HepG2 (cell line): ENCODE data around the gene TTLL11. TPM values are rescaled to one million over a fixed set of nuclear protein-coding genes. Genes with fewer than 3 reads are reported as not detected.

Experiments used
- ATAC-seq: fragments of 200-7000 bp; cut with Tn5 transposase; 3 replicates; pipeline ENCODE4 v1.9.1; 2020; ENCODE audit warnings: mild to moderate bottlenecking, moderate library complexity
- BruUV-seq: library from RNA; stranded (reverse); fragments of 400-500 nt; replicated peaks from 2 replicates; lab custom pipeline; 2021; lab: Mats Ljungman, UMichigan
- CTCF ChIA-PET: fragments of 300-600 bp; formaldehyde crosslinking; extraction: SDS; loops from one replicate; lab custom pipeline; 2021; ENCODE audit warnings: low total read pairs, inconsistent platforms, low intra/inter-chr PET ratio; lab: Yijun Ruan, JAX
- POLR2A ChIA-PET: fragments of 350-600 bp; sonication (Branson Sonifier 250); formaldehyde crosslinking; loops from one replicate; lab custom pipeline; 2020; ENCODE audit warnings: antibody characterized with exemption, inconsistent platforms; lab: Yijun Ruan, JAX
- DNase-seq: peaks from one replicate; pipeline ENCODE4 v3.0.0-alpha.2; 2015; ENCODE audit warnings: low spot score
- FAIRE-seq: peaks from 3 replicates; lab custom pipeline; 2011; peaks lifted over from hg19 to GRCh38; lab: Jason Lieb, UNC
- H2AFZ ChIP-seq: one replicate; pipeline ENCODE4 v1.6.1; 2011; ENCODE audit warnings: low read length, inconsistent platforms
- H3K27ac ChIP-seq: fragments of 300-600 bp; 3 replicates; pipeline ENCODE4 v1.8.0; 2011; ENCODE audit warnings: mixed run types, mild to moderate bottlenecking, mixed read lengths, low read length, inconsistent platforms; ENCODE audit not compliant: insufficient read depth; ENCODE audit errors: extremely low read length
- H3K27me3 ChIP-seq, 2 experiments: fragments of 200-600 bp in 1 of 2; 2 replicates in 1 of 2; 3 replicates in 1 of 2; pipeline versions ENCODE4 v1.6.0 to v1.8.0; 2011; ENCODE audit warnings: low read length in 2 of 2, mild to moderate bottlenecking in 2 of 2, moderate library complexity in 2 of 2, inconsistent platforms in 1 of 2; ENCODE audit not compliant: insufficient read depth in 2 of 2, control insufficient read depth in 1 of 2
- H3K36me3 ChIP-seq, 2 experiments: fragments of 200-600 bp in 1 of 2; replicated peaks in 1 of 2; 2 replicates in 1 of 2; 3 replicates in 1 of 2; pipeline versions ENCODE4 v1.5.1 to v1.8.0; 2011; ENCODE audit warnings: low read length in 2 of 2, inconsistent platforms in 1 of 2; ENCODE audit not compliant: insufficient read depth in 2 of 2, control insufficient read depth in 1 of 2
- H3K4me1 ChIP-seq: 2 replicates; pipeline ENCODE4 v1.5.1; 2012; ENCODE audit warnings: low read length, inconsistent platforms; ENCODE audit not compliant: insufficient read depth
- H3K4me2 ChIP-seq: 2 replicates; pipeline ENCODE4 v1.6.0; 2011; ENCODE audit warnings: low read depth, low read length, inconsistent platforms
- H3K4me3 ChIP-seq, 3 experiments: fragments of 200-600 bp in 1 of 3; sonication (generic), shearing (Covaris generic) in 1 of 3; replicated peaks in 1 of 3; 2 replicates each; pipeline ENCODE4 v1.5.1; 2011 to 2016; ENCODE audit warnings: low read length in 3 of 3, inconsistent platforms in 2 of 3, low read depth in 2 of 3, mild to moderate bottlenecking in 2 of 3, control low read depth in 1 of 3, mixed read lengths in 1 of 3; ENCODE audit not compliant: insufficient read depth in 1 of 3
- H3K79me2 ChIP-seq: one replicate; pipeline ENCODE4 v1.6.1; 2011; ENCODE audit warnings: low read length, inconsistent platforms; ENCODE audit not compliant: insufficient read depth
- H3K9ac ChIP-seq: 2 replicates; pipeline ENCODE4 v1.6.0; 2011; ENCODE audit warnings: mild to moderate bottlenecking, low read depth, low read length, inconsistent platforms; ENCODE audit not compliant: insufficient read depth
- H3K9me3 ChIP-seq: 2 replicates; pipeline ENCODE4 v1.5.1; 2012; ENCODE audit warnings: mild to moderate bottlenecking, low read length
- H4K20me1 ChIP-seq: 2 replicates; pipeline ENCODE4 v1.6.0; 2011; ENCODE audit warnings: inconsistent platforms, mild to moderate bottlenecking, low read length, moderate library complexity; ENCODE audit not compliant: insufficient read depth
- BORCS8-MEF2B ChIP-seq: sonication (generic); formaldehyde crosslinking; IDR thresholded peaks from 2 replicates; pipeline ENCODE4 v1.8.0; 2022; ENCODE audit warnings: mild to moderate bottlenecking, missing genetic modification reagents
- CCDC6 ChIP-seq: sonication (generic); formaldehyde crosslinking; IDR thresholded peaks from 2 replicates; pipeline ENCODE4 v1.8.1; 2022; ENCODE audit warnings: mild to moderate bottlenecking, missing genetic modification reagents, moderate library complexity
- HNF4A ChIP-seq: sonication (generic); formaldehyde crosslinking; IDR thresholded peaks from 2 replicates; pipeline ENCODE4 v1.4.0; 2020; ENCODE audit warnings: missing genetic modification reagents
- KLF6 ChIP-seq: IDR thresholded peaks from 2 replicates; pipeline ENCODE4 v1.8.0; 2016; ENCODE audit warnings: missing biosample characterization, missing genetic modification reagents
- KLF9 ChIP-seq: IDR thresholded peaks from 2 replicates; pipeline ENCODE4 v1.6.1; 2016; ENCODE audit warnings: low read depth
- PHF5A ChIP-seq: IDR thresholded peaks from one replicate; pipeline ENCODE4 v1.6.1; 2018; ENCODE audit warnings: low read depth, missing genetic modification reagents; ENCODE audit not compliant: unreplicated experiment
- SRSF1 ChIP-seq: fragments of 200-400 bp; formaldehyde crosslinking; optimal IDR thresholded peaks from 2 replicates; pipeline ENCODE3; 2017; ENCODE audit warnings: mild to moderate bottlenecking, low read depth, low read length, moderate library complexity
- XBP1 ChIP-seq: sonication (generic); formaldehyde crosslinking; IDR thresholded peaks from 2 replicates; pipeline ENCODE4 v1.5.0; 2020; ENCODE audit warnings: missing genetic modification reagents
- ZMYM3 ChIP-seq: sonication (generic); formaldehyde crosslinking; IDR thresholded peaks from 2 replicates; pipeline ENCODE4 v1.5.1; 2020; ENCODE audit warnings: mild to moderate bottlenecking, missing genetic modification reagents
- ZNF264 ChIP-seq: sonication (generic); formaldehyde crosslinking; IDR thresholded peaks from 2 replicates; pipeline ENCODE4 v1.4.0; 2020; ENCODE audit warnings: missing genetic modification reagents
- ZNF883 ChIP-seq: sonication (generic); formaldehyde crosslinking; IDR thresholded peaks from 2 replicates; pipeline ENCODE4 v1.5.1; 2020; ENCODE audit warnings: mild to moderate bottlenecking, missing genetic modification reagents; ENCODE audit errors: not compliant biosample characterization
- ZSCAN9 ChIP-seq: IDR thresholded peaks from 2 replicates; pipeline ENCODE4 v1.6.1; 2016; ENCODE audit warnings: borderline replicate concordance
- WGBS: methylation state at CpG from one replicate; pipeline ENCODE4 v1.1.6; 2017; ENCODE audit warnings: low lambda C conversion rate; 5-methylcytosine and 5-hydroxymethylcytosine counted together
- in situ Hi-C: cut with HindIII; loops from 2 replicates; pipeline ENCODE4 v1.10.0; 2017; ENCODE audit warnings: low pct_unique_long_range_greater_than_20kb; ENCODE audit not compliant: extremely low pct_ligation_motif_present
- intact Hi-C: fragments of 100-400 bp; cut with micrococcal nuclease; formaldehyde crosslinking; loops from one replicate; pipeline ENCODE4 v1.10.0; 2022; ENCODE audit not compliant: unreplicated experiment
- polyA plus RNA-seq, 8 experiments: library from polyadenylated mRNA; depleted of rRNA in 3 of 8; stranded (reverse) in 7 of 8; unstranded in 1 of 8; fragments of >200 nt; fragmentation: Illumina TruSeq in 4 of 8; extraction: Trizol in 4 of 8; gene quantifications; 2 replicates each; pipeline versions ENCODE4 v1.2.1 to v1.2.3, GENCODE V29; 2011 to 2016; ENCODE audit warnings: low read depth in 4 of 8, missing spikeins in 1 of 8, mixed read lengths in 1 of 8; ENCODE audit not compliant: insufficient read depth in 1 of 8
- total RNA-seq, 5 experiments: library from RNA; depleted of rRNA; stranded (reverse); fragments of >200 nt; fragmentation: Illumina TruSeq; extraction: Trizol; gene quantifications; 2 replicates each; pipeline ENCODE4 v1.2.3, GENCODE V29; 2016; ENCODE audit warnings: low read depth in 1 of 5
- TF ChIP-seq, protein P1 (sequence below): sonication (generic); formaldehyde crosslinking; IDR thresholded peaks from 2 replicates; pipeline ENCODE4 v1.4.0; 2020; ENCODE audit warnings: mild to moderate bottlenecking, missing genetic modification reagents, borderline replicate concordance
- TF ChIP-seq, protein P2 (sequence below): sonication (generic); formaldehyde crosslinking; IDR thresholded peaks from 2 replicates; pipeline ENCODE4 v1.5.0; 2020; ENCODE audit warnings: missing genetic modification reagents
- TF ChIP-seq, protein P3 (sequence below): sonication (generic); formaldehyde crosslinking; IDR thresholded peaks from 2 replicates; pipeline ENCODE4 v1.9.0; 2021; ENCODE audit warnings: missing genetic modification reagents, mild to moderate bottlenecking, borderline replicate concordance
- TF ChIP-seq, protein P4 (sequence below): sonication (generic); formaldehyde crosslinking; IDR thresholded peaks from 2 replicates; pipeline ENCODE4 v1.5.0; 2020; ENCODE audit warnings: missing genetic modification reagents, mild to moderate bottlenecking, borderline replicate concordance
- TF ChIP-seq, protein P5 (sequence below): sonication (generic); formaldehyde crosslinking; IDR thresholded peaks from 2 replicates; pipeline ENCODE4 v1.4.0; 2020; ENCODE audit warnings: missing genetic modification reagents

The TTLL11 gene
- total and polyA plus RNA-seq, 2 of the 13 experiments (the other 11 are each of a cell fraction or from before 2014, with no cell fraction given) = 4.5 to 5.2 TPM

DNA sequence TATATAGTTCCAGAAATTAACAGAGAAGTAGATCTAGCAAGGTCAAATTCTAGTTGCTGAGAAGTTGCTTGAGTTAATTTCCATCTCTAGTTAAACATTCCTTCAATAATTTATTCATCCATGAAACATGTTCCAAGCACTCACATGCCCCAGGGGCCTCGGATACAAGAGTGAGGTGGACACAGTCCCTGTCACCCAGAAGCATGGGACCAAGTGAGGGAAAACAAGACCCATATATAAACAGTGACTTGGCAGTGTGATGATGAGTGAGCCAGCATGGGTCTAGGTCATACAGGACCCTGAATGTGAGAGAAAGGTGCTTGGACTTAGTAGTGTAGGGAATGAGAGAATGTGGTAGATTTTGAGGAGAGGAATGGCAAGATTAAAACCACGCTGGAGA is 216.9 kb downstream of the TTLL11 start:
- FAIRE-seq = no peak
- ChIA-PET CTCF (no interaction called here), POLR2A (no interaction called here)
- no peaks in the 10 kb centered on the region for H3K36me3 ChIP-seq
- peaks cover 4 to 41% of the 10 kb centered on the region in 2 experiments; a peak in 3 of 5 replicates for H3K27me3 ChIP-seq
- no peak overlapping the region for H3K27ac ChIP-seq
- no peak overlapping the region for H3K9ac ChIP-seq
- no TSS peak for BruUV-seq
- no peak for DNase-seq
- no peak overlapping the region for H3K4me3 ChIP-seq
- no peaks in the 10 kb centered on the region for H3K9me3 ChIP-seq
- intact Hi-C loops (no loop called here), in situ Hi-C loops (no loop called here)
- 2% methylated on average over 2 of the region's 2 CpGs for WGBS
- no peak overlapping the region for H2AFZ ChIP-seq
- H3K4me2 ChIP-seq = no peak overlapping the region
- no peak for ATAC-seq
- no peaks in the 10 kb centered on the region for H3K4me1 ChIP-seq
- no peaks in the 10 kb centered on the region for H3K79me2 ChIP-seq
- H4K20me1 ChIP-seq = no peaks in the 10 kb centered on the region
- TF ChIP-seq PHF5A (CRISPR knock-in tag) = no peak
- TF ChIP-seq ZNF264 (CRISPR knock-in tag) = no peak
- no peak for TF ChIP-seq KLF6 (CRISPR knock-in tag)
- no peak for TF ChIP-seq ZMYM3
- TF ChIP-seq, protein P1, sequence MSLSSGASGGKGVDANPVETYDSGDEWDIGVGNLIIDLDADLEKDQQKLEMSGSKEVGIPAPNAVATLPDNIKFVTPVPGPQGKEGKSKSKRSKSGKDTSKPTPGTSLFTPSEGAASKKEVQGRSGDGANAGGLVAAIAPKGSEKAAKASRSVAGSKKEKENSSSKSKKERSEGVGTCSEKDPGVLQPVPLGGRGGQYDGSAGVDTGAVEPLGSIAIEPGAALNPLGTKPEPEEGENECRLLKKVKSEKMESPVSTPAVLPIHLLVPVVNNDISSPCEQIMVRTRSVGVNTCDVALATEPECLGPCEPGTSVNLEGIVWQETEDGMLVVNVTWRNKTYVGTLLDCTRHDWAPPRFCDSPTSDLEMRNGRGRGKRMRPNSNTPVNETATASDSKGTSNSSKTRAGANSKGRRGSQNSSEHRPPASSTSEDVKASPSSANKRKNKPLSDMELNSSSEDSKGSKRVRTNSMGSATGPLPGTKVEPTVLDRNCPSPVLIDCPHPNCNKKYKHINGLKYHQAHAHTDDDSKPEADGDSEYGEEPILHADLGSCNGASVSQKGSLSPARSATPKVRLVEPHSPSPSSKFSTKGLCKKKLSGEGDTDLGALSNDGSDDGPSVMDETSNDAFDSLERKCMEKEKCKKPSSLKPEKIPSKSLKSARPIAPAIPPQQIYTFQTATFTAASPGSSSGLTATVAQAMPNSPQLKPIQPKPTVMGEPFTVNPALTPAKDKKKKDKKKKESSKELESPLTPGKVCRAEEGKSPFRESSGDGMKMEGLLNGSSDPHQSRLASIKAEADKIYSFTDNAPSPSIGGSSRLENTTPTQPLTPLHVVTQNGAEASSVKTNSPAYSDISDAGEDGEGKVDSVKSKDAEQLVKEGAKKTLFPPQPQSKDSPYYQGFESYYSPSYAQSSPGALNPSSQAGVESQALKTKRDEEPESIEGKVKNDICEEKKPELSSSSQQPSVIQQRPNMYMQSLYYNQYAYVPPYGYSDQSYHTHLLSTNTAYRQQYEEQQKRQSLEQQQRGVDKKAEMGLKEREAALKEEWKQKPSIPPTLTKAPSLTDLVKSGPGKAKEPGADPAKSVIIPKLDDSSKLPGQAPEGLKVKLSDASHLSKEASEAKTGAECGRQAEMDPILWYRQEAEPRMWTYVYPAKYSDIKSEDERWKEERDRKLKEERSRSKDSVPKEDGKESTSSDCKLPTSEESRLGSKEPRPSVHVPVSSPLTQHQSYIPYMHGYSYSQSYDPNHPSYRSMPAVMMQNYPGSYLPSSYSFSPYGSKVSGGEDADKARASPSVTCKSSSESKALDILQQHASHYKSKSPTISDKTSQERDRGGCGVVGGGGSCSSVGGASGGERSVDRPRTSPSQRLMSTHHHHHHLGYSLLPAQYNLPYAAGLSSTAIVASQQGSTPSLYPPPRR (CRISPR knock-in tag) = no peak
- TF ChIP-seq, protein P2, sequence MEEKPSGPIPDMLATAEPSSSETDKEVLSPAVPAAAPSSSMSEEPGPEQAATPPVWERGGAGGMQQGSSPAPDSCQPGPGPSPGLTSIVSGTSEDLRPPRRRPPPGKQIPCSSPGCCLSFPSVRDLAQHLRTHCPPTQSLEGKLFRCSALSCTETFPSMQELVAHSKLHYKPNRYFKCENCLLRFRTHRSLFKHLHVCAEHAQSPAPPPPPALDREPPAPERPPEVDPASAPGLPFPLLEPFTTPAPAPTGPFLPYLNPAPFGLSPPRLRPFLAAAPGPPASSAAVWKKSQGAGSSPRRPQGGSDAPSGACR (CRISPR knock-in tag) = no peak
- TF ChIP-seq CCDC6 (CRISPR knock-in tag) = no peak
- TF ChIP-seq SRSF1 = no peak
- TF ChIP-seq, protein P3, sequence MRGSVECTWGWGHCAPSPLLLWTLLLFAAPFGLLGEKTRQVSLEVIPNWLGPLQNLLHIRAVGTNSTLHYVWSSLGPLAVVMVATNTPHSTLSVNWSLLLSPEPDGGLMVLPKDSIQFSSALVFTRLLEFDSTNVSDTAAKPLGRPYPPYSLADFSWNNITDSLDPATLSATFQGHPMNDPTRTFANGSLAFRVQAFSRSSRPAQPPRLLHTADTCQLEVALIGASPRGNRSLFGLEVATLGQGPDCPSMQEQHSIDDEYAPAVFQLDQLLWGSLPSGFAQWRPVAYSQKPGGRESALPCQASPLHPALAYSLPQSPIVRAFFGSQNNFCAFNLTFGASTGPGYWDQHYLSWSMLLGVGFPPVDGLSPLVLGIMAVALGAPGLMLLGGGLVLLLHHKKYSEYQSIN (CRISPR knock-in tag) = no peak
- TF ChIP-seq, protein P4, sequence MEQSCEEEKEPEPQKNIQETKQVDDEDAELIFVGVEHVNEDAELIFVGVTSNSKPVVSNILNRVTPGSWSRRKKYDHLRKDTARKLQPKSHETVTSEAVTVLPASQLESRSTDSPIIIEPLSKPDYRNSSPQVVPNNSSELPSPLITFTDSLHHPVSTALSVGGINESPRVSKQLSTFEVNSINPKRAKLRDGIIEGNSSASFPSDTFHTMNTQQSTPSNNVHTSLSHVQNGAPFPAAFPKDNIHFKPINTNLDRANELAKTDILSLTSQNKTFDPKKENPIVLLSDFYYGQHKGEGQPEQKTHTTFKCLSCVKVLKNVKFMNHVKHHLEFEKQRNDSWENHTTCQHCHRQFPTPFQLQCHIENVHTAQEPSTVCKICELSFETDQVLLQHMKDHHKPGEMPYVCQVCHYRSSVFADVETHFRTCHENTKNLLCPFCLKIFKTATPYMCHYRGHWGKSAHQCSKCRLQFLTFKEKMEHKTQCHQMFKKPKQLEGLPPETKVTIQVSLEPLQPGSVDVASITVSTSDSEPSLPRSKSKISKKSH (CRISPR knock-in tag) = no peak
- no peak for TF ChIP-seq KLF9 (CRISPR knock-in tag)
- TF ChIP-seq XBP1 (CRISPR knock-in tag) = no peak
- no peak for TF ChIP-seq HNF4A
- no peak for TF ChIP-seq BORCS8-MEF2B (CRISPR knock-in tag)
- TF ChIP-seq, protein P5, sequence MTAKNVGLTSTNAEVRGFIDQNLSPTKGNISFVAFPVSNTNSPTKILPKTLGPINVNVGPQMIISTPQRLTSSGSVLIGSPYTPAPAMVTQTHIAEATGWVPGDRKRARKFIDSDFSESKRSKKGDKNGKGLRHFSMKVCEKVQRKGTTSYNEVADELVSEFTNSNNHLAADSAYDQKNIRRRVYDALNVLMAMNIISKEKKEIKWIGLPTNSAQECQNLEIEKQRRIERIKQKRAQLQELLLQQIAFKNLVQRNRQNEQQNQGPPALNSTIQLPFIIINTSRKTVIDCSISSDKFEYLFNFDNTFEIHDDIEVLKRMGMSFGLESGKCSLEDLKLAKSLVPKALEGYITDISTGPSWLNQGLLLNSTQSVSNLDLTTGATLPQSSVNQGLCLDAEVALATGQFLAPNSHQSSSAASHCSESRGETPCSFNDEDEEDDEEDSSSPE (CRISPR knock-in tag) = no peak
- no peak for TF ChIP-seq ZNF883
- TF ChIP-seq ZSCAN9 (CRISPR knock-in tag) = no peak
